ENCODE measurements around the gene BLOC1S3.

DNA sequence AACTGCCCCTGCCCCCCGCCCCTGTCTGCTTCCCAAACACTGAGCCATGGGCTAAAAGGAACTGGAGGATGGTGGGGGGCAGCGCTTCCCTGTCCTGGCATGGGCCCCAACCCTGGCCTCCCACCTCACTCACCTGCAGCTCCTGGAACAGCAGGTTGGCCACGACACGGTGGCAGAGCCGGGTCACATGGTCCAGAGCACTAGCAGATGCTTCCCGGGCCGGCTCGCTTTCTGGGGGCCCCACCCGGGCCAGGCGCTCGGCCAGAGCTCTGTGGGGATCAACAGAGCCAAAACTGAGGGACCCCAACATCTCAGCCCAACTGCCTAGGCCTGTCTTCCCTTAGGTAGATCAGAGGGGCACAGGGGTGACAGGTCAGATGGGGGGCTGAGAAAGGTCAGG, 46.1 kb downstream of the BLOC1S3 start:
- TF ChIP-seq POLR2AphosphoS5 (IDR thresholded peaks at IDR 0.05; ENCODE audit: borderline replicate concordance, low read depth, low read length), result no peak
- no peak for TF ChIP-seq EZH2 (IDR thresholded peaks at IDR 0.05)
